ENCODE results near the gene SPON1.

SPON1 gene

DNA sequence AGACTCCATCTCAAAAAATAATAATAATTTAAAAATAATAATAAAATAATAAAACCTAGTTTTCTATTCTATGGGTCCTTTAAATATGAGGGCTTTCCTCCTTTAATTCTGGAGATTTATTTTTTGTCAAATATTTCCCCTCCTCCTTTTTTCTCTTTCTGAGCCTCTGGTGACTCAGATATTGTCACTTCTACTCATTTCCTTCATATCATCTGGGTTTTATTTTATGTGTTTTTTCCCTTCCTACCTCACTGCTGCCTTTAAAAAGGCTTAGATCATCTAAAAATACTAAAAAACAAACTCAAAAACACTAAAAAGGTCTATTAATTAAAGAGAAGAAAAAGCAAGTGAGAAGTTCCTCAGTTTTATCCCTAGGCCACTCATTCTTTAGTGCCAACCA lies 138.9 kb downstream of the SPON1 start:
- no peak overlapping the region for H3K27ac ChIP-seq
- H3K9ac ChIP-seq (ENCODE audit: insufficient read length): no peak overlapping the region
- no peaks in the 10 kb centered on the region for H3K36me3 ChIP-seq (ENCODE audit: insufficient read depth, low read length)
- H3K9me3 ChIP-seq (ENCODE audit: low read depth, low read length): no peaks in the 10 kb centered on the region
- TF ChIP-seq POLR2AphosphoS5 (IDR thresholded peaks at IDR 0.05; ENCODE audit: borderline replicate concordance, low read depth, low read length): no peak
- TF ChIP-seq EZH2 (IDR thresholded peaks at IDR 0.05): no peak
- no peak for TF ChIP-seq FOXP2 (optimal IDR thresholded peaks at IDR 0.05; ENCODE audit: control extremely low read depth, extremely low read length, insufficient read depth)
- DNase-seq (ENCODE audit: low read depth, low spot score): no peak
- H3K4me3 ChIP-seq: no peak overlapping the region

- Histone ChIP-seq H3K9me3 (ENCODE audit: low read depth, low read length) (no peaks in the 10 kb centered on the region), H3K36me3 (ENCODE audit: insufficient read depth, low read length) (no peaks in the 10 kb centered on the region), H3K27ac (no peak overlapping the region), H3K4me3 (no peak overlapping the region), H3K9ac (ENCODE audit: insufficient read length) (no peak overlapping the region)
- TF ChIP-seq FOXP2 (optimal IDR thresholded peaks at IDR 0.05; ENCODE audit: control extremely low read depth, extremely low read length, insufficient read depth): no peak
- TF ChIP-seq POLR2AphosphoS5 (IDR thresholded peaks at IDR 0.05; ENCODE audit: borderline replicate concordance, low read depth, low read length): no peak
- TF ChIP-seq EZH2 (IDR thresholded peaks at IDR 0.05): no peak
- DNase-seq (ENCODE audit: low read depth, low spot score): no peak
These were observed 140.2 kb downstream of the SPON1 start for GRCh38 chr11:14102766-14103165.

DNA sequence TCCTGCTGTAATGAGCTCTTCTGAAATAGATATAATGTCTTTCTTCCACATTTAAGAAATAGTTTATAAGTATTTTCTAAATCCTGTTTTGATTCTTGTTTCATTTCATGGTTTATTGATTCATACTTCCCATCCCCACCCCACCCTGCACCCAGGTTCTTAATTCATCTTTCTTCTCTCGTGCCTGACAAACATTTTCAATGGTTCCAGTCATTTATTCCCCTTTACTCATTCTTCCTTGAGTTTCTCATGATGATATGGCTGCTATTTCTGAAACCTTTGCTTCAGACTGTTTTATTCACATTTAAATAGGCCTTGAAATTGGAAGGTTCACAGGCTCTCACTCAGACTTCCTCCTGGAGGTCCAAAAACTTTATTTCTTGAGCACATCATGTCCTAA lies 142.9 kb downstream of the SPON1 start:
- H3K9me3 ChIP-seq (ENCODE audit: low read depth, low read length): no peaks in the 10 kb centered on the region
- H3K36me3 ChIP-seq (ENCODE audit: insufficient read depth, low read length): no peaks in the 10 kb centered on the region
- H3K4me3 ChIP-seq: no peak overlapping the region
- no peak overlapping the region for H3K27ac ChIP-seq
- H3K9ac ChIP-seq (ENCODE audit: insufficient read length): no peak overlapping the region
- TF ChIP-seq FOXP2 (optimal IDR thresholded peaks at IDR 0.05; ENCODE audit: control extremely low read depth, extremely low read length, insufficient read depth) (no peak), POLR2AphosphoS5 (IDR thresholded peaks at IDR 0.05; ENCODE audit: borderline replicate concordance, low read depth, low read length) (no peak), EZH2 (IDR thresholded peaks at IDR 0.05) (no peak)
- DNase-seq (ENCODE audit: low read depth, low spot score): no peak

GRCh38 chr11:14106303-14107049 lies 144.0 kb downstream of the SPON1 start:
- Histone ChIP-seq H3K9ac (ENCODE audit: insufficient read length) (no peak overlapping the region), H3K36me3 (ENCODE audit: insufficient read depth, low read length) (no peaks in the 10 kb centered on the region), H3K27ac (no peak overlapping the region), H3K9me3 (ENCODE audit: low read depth, low read length) (no peaks in the 10 kb centered on the region), H3K4me3 (no peak overlapping the region)
- DNase-seq (ENCODE audit: low read depth, low spot score): no peak
- TF ChIP-seq EZH2 (IDR thresholded peaks at IDR 0.05): no peak
- TF ChIP-seq POLR2AphosphoS5 (IDR thresholded peaks at IDR 0.05; ENCODE audit: borderline replicate concordance, low read depth, low read length): no peak
- no peak for TF ChIP-seq FOXP2 (optimal IDR thresholded peaks at IDR 0.05; ENCODE audit: control extremely low read depth, extremely low read length, insufficient read depth)

DNA sequence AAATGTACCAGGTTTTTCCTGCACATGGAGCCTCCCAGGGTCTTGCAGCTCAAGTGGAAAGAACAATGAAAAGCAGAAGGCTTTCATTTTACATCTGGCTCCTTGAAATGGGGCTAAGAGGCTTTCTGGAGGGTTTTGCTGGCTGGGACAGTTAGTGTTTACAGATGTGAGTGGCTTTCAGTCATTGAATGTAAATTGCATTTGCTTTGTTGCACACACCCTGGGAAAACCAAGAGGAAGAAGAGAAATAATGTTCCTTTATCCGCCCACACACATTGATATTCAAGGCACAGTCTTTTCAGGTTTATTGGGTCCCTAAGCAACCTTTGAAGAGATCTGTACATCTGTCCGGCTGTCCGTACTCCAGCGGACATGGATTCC lies 144.5 kb downstream of the SPON1 start:
- TF ChIP-seq EZH2 (IDR thresholded peaks at IDR 0.05) (no peak), FOXP2 (optimal IDR thresholded peaks at IDR 0.05; ENCODE audit: control extremely low read depth, extremely low read length, insufficient read depth) (no peak), POLR2AphosphoS5 (IDR thresholded peaks at IDR 0.05; ENCODE audit: borderline replicate concordance, low read depth, low read length) (no peak)
- H3K27ac ChIP-seq: no peak overlapping the region
- no peaks in the 10 kb centered on the region for H3K9me3 ChIP-seq (ENCODE audit: low read depth, low read length)
- H3K36me3 ChIP-seq (ENCODE audit: insufficient read depth, low read length): no peaks in the 10 kb centered on the region
- no peak overlapping the region for H3K9ac ChIP-seq (ENCODE audit: insufficient read length)
- no peak overlapping the region for H3K4me3 ChIP-seq
- DNase-seq (ENCODE audit: low read depth, low spot score): no peak

- no peaks in the 10 kb centered on the region for H3K36me3 ChIP-seq (ENCODE audit: insufficient read depth, low read length)
- DNase-seq (ENCODE audit: low read depth, low spot score): no peak
- no peaks in the 10 kb centered on the region for H3K9me3 ChIP-seq (ENCODE audit: low read depth, low read length)
- H3K4me3 ChIP-seq: no peak overlapping the region
- TF ChIP-seq EZH2 (IDR thresholded peaks at IDR 0.05) (no peak), POLR2AphosphoS5 (IDR thresholded peaks at IDR 0.05; ENCODE audit: borderline replicate concordance, low read depth, low read length) (no peak), FOXP2 (optimal IDR thresholded peaks at IDR 0.05; ENCODE audit: control extremely low read depth, extremely low read length, insufficient read depth) (no peak)
- no peak overlapping the region for H3K27ac ChIP-seq
- no peak overlapping the region for H3K9ac ChIP-seq (ENCODE audit: insufficient read length)
These were observed 147.2 kb downstream of the SPON1 start for GRCh38 chr11:14109742-14110141.

DNA sequence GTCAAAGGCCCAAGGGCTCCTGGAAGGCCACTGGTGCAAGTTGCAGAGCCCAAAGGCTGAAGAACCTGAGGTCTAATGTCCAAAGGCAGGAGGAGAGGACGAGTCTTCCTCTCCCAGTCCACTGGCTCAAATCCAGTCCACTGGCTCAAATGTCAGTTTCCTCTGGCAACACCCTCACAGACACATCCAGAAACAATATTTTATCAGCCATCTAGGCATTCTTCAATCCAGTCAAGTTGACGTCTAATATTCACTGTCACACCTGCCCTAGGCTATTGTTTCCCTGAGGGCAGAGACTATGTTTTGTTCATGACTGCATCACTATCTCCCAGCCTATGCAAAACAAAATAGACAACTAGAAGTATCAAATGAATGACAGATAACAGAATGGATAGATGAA lies 148.1 kb downstream of the SPON1 start:
- no peak overlapping the region for H3K4me3 ChIP-seq
- no peaks in the 10 kb centered on the region for H3K9me3 ChIP-seq (ENCODE audit: low read depth, low read length)
- TF ChIP-seq EZH2 (IDR thresholded peaks at IDR 0.05) (no peak), FOXP2 (optimal IDR thresholded peaks at IDR 0.05; ENCODE audit: control extremely low read depth, extremely low read length, insufficient read depth) (no peak), POLR2AphosphoS5 (IDR thresholded peaks at IDR 0.05; ENCODE audit: borderline replicate concordance, low read depth, low read length) (no peak)
- no peak for DNase-seq (ENCODE audit: low read depth, low spot score)
- no peak overlapping the region for H3K9ac ChIP-seq (ENCODE audit: insufficient read length)
- H3K27ac ChIP-seq: no peak overlapping the region
- no peaks in the 10 kb centered on the region for H3K36me3 ChIP-seq (ENCODE audit: insufficient read depth, low read length)

- Histone ChIP-seq H3K27ac (no peak overlapping the region), H3K36me3 (ENCODE audit: insufficient read depth, low read length) (no peaks in the 10 kb centered on the region), H3K4me3 (no peak overlapping the region), H3K9me3 (ENCODE audit: low read depth, low read length) (no peaks in the 10 kb centered on the region), H3K9ac (ENCODE audit: insufficient read length) (no peak overlapping the region)
- TF ChIP-seq EZH2 (IDR thresholded peaks at IDR 0.05) (no peak), FOXP2 (optimal IDR thresholded peaks at IDR 0.05; ENCODE audit: control extremely low read depth, extremely low read length, insufficient read depth) (no peak), POLR2AphosphoS5 (IDR thresholded peaks at IDR 0.05; ENCODE audit: borderline replicate concordance, low read depth, low read length) (no peak)
- DNase-seq (ENCODE audit: low read depth, low spot score): no peak
These were observed 149.0 kb downstream of the SPON1 start for GRCh38 chr11:14111496-14111895.

GRCh38 chr11:14112721-14113120 lies 150.2 kb downstream of the SPON1 start:
- Histone ChIP-seq H3K9me3 (ENCODE audit: low read depth, low read length) (no peaks in the 10 kb centered on the region), H3K9ac (ENCODE audit: insufficient read length) (no peak overlapping the region), H3K4me3 (no peak overlapping the region), H3K36me3 (ENCODE audit: insufficient read depth, low read length) (no peaks in the 10 kb centered on the region), H3K27ac (no peak overlapping the region)
- TF ChIP-seq EZH2 (IDR thresholded peaks at IDR 0.05) (no peak), FOXP2 (optimal IDR thresholded peaks at IDR 0.05; ENCODE audit: control extremely low read depth, extremely low read length, insufficient read depth) (no peak), POLR2AphosphoS5 (IDR thresholded peaks at IDR 0.05; ENCODE audit: borderline replicate concordance, low read depth, low read length) (no peak)
- no peak for DNase-seq (ENCODE audit: low read depth, low spot score)

All from SK-N-MC (cell line).